HG03095 (cell line): ENCODE data around the gene ATP8A2.

Experiments
- ATAC-seq: cut with Tn5 transposase; IDR thresholded peaks from one replicate; pipeline ENCODE4 v1.9.1; 2021; ENCODE audit warnings: moderate library complexity; ENCODE audit not compliant: unreplicated experiment

The ATP8A2 gene

GRCh38 chr13:25987987-25988386 lies 616.2 kb downstream of the ATP8A2 start:
- ATAC-seq, result no peak

GRCh38 chr13:25988661-25989060 lies 616.9 kb downstream of the ATP8A2 start:
- no peak for ATAC-seq

DNA sequence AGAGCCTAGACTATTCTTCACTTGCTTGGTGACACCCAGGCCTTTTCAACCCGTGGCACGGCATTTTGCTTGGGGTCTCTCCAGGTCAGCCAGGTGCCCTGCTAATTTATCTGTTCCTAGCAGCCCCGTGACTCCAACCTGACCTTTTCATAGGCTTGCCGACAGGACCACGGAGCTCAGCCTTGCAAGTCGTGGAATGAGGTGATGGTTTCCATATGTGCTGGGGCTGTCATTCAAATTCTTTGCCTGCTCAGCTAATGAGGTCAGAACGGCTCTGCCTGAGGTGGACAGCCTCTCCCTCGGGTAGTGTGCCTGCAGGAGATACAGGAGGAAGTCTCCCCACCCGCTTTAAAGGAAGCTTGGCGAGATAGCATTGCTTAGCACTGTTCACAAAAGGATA lies 619.0 kb downstream of the ATP8A2 start:
- ATAC-seq, result no peak

DNA sequence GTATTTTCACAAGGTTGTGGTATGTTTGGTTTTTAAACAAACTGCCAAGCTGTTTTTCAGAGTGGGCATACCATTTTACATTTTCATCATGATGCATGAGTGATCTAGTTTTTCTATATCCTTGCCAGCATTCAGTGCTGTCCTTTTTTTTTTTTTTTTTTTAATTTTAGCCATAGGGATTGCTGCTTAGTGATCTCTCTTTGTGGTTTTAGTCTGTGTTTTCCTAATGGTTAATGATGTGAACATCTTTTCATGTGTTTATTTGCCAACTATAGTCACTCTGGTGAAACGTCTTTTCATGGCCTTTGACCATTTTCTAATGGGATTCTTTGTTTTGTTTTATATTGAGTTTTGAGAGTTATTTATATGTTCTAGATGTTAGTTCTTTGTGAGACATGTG lies 620.3 kb downstream of the ATP8A2 start:
- no peak for ATAC-seq

DNA sequence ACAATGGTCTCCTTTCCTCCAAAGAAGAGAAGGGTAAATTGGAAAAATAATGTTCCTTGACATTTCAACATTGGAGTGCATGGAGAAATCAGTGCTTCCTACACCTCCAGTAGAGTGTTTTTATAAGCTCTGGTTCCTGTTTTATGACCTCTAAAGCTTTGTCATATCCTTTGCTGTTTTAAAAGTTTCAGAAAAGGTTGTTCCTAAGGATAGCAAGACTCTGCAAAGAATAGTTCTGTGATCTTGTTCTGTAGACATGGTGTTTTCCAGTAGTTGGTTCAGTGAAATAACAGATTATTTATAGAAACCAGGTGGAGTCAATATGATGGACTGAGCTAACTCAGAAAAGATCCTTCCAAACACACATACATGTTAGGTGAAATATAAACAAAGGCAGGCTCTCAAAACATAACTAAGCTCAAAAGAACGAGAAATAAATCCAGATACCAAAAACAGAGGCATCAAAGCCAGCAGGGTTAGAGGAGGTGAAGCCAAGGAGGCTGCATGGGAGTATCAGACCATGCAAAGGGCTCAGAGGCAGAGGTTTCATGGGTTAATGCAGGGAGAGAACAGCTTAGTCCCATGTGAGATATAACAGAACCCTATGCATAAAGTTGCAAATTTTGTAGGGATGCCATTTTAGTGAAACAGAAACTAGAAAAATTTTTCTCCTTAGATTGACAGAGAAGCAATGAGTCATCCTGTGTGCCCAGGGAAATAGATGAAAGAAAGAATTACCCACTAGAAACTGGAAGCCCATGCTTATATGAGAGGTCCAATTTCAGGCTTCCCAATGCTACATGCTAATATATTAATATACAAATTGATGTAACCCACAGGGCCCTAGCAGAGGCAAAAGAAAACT lies 635.7 kb downstream of the ATP8A2 start:
- ATAC-seq, result no peak

DNA sequence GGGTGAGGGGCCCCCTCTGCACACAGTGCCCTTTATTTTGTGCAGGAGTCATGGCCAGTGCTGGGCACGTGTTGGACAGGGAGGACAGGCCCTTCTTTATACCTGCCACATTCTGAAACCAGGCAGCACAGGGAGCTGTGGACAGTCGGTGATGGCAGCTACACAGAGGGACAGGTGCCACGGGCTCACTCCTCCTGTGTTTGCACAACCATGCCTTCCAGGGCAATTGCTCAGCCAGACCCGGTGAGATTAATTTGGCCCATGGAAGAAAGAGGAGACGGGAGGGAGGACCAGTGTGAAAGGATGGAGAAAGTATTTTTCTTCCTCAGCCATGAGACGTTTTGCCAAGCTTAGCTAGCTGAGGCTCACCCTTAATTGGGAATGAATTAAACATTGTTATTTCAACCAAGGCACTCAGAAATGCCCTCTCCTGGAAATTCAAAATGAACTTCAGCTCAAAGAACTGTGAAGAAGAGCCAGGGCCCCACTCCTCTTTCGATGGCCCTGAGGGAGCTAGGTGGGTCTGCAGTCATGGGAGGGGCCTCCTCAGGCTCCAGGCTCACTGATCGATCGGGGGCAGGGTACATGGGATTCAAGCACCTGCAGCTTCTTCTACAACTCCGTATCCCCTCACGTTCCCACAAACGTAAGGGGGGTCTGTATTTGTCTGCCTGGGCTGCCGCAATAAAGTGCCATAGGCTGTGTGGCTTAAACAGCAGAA lies 638.9 kb downstream of the ATP8A2 start:
- no peak for ATAC-seq

GRCh38 chr13:26011208-26011573 lies 639.4 kb downstream of the ATP8A2 start:
- no peak for ATAC-seq

- ATAC-seq, result no peak
These were observed 640.4 kb downstream of the ATP8A2 start for GRCh38 chr13:26011996-26012821.

DNA sequence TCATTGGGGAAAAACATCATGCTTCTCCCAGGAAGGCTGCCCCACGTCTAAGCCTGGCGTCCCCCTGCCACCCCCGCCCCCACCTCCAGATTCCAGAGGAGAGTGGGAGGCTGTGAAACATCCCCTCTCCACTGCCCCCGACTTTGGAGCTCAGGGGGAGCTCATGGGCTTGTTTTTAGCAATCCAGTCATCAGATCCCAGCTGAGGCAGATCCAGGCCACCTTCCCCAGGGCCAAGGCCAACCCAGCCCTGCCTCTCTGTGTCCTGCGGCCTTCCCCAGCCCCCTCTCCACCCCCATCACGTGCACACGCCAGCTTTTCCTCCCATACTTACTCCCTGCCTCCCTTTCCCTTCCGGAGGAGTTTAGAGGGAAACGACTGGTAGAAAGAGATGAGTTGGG lies 641.2 kb downstream of the ATP8A2 start:
- no peak for ATAC-seq

- no peak for ATAC-seq
These were observed 643.7 kb downstream of the ATP8A2 start for GRCh38 chr13:26015271-26016125.

DNA sequence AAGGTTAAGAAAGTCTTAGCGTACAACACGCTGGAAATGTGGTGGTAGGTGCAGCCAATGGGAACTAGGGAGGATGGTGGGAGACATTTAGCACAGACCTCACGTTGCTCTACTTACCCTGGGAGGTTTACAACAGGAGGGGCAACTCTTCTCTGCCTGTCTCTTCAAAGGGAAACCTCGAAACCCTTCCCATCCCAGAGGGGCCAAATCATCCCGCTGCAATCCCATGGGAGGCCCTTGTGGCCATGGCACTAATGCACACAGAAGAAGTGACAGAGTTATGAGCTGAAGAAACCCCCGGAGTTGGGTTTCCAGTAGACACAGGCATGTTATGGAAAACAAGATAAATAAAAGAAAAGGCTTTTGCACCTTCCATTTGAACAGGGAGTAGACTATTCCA lies 644.4 kb downstream of the ATP8A2 start:
- ATAC-seq, result no peak

DNA sequence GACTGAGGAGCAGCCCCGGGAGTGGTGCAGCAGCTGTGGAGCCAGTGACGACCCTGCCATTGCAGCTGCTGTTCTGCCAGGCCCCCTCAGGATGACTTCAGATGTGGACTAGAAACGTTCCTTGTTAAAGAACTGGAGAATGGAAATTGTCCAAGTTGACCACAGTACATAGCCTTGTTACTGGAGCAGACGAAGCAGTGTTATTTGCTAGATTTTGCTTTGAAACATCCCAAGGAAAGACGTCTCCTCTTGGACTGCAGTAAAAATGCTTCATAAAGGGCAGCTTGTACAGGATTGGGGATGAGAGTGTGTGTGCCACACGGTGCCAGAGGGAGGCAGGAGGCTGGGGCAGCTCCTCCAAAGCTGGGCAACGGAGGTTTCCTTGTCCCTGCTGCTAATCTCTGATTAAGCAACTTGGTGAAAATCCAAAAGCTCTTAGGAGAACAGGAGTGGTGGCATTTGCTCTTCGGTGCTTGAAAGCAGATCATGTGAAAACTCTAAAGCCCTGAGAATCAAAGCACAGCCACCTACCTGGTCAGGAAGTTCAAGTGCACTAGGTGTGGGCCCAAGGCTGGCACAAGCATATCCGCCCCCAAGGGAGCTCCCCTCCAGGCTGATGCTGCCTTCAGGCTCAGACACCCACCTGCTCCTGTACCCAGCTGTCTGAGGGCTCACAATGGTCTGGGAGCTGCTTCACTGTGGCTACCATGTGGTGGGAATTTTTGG lies 645.6 kb downstream of the ATP8A2 start:
- ATAC-seq, result no peak

- ATAC-seq, result no peak
These were observed 646.3 kb downstream of the ATP8A2 start for GRCh38 chr13:26017932-26018665.

DNA sequence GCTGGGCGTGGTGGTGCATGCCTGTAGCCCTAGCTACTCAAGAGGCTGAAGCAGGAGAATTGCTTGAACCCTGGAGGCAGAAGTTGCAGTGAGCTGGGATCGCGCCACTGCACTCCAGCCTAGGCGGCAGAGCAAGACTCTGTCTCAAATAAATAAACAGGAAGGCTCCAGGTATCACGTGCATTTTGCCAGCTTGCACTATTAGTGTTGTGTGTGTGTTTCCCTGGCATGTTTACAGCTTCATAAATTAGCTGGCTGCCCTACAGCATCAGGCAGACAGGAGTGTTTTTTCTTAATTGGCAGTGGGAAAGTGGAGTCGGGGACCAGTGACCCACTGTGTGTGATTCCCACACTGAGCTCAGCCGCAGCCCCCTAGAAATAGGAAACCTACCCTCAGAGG lies 647.5 kb downstream of the ATP8A2 start:
- no peak for ATAC-seq

- ATAC-seq, result no peak
These were observed 648.4 kb downstream of the ATP8A2 start for GRCh38 chr13:26019881-26020870.

- no peak for ATAC-seq
These were observed 649.1 kb downstream of the ATP8A2 start for GRCh38 chr13:26020891-26021290.

GRCh38 chr13:26021516-26021915 lies 649.7 kb downstream of the ATP8A2 start:
- ATAC-seq, result no peak

GRCh38 chr13:26021956-26022355 lies 650.2 kb downstream of the ATP8A2 start:
- no peak for ATAC-seq
